ENCODE data around the gene STARD10.

The STARD10 gene

GRCh38 chr11:72786305-72787215 lies 7.3 kb downstream of the STARD10 start:
- no peaks in the 10 kb centered on the region for H4K20me1 ChIP-seq (ENCODE audit: insufficient read depth, low read length)
- TF ChIP-seq CTCF (IDR thresholded peaks at IDR 0.05; ENCODE audit: low read depth, low read length) (no peak), EZH2phosphoT487 (IDR thresholded peaks at IDR 0.05; ENCODE audit: low read depth) (no peak)
- H3K27ac ChIP-seq (ENCODE audit: low read length) = no peak overlapping the region
- H3K4me1 ChIP-seq (ENCODE audit: low read length) = peaks cover 20% of the 10 kb centered on the region
- no peaks in the 10 kb centered on the region for H3K36me3 ChIP-seq (replicated peaks; ENCODE audit: low read depth, low read length)
- no peak overlapping the region for H3K4me2 ChIP-seq (ENCODE audit: low read length)
- H3K79me2 ChIP-seq (ENCODE audit: low read length) = no peaks in the 10 kb centered on the region
- no peak overlapping the region for H2AFZ ChIP-seq (ENCODE audit: low read depth, low read length)
- H3K9ac ChIP-seq (ENCODE audit: low read length) = no peak overlapping the region
- H3K9me3 ChIP-seq (ENCODE audit: insufficient read depth, low read length) = no peaks in the 10 kb centered on the region
- H3K4me3 ChIP-seq (ENCODE audit: low read length) = no peak overlapping the region
- H3K27me3 ChIP-seq (ENCODE audit: low read depth, low read length) = no peaks in the 10 kb centered on the region

GRCh38 chr11:72784662-72785061 lies 9.2 kb downstream of the STARD10 start:
- H3K4me3 ChIP-seq (ENCODE audit: low read length) = no peak overlapping the region
- H3K9me3 ChIP-seq (ENCODE audit: insufficient read depth, low read length) = no peaks in the 10 kb centered on the region
- H3K27ac ChIP-seq (ENCODE audit: low read length) = no peak overlapping the region
- no peaks in the 10 kb centered on the region for H3K27me3 ChIP-seq (ENCODE audit: low read depth, low read length)
- no peaks in the 10 kb centered on the region for H3K79me2 ChIP-seq (ENCODE audit: low read length)
- no peak overlapping the region for H2AFZ ChIP-seq (ENCODE audit: low read depth, low read length)
- H3K4me2 ChIP-seq (ENCODE audit: low read length) = no peak overlapping the region
- TF ChIP-seq EZH2phosphoT487 (IDR thresholded peaks at IDR 0.05; ENCODE audit: low read depth) (no peak), CTCF (IDR thresholded peaks at IDR 0.05; ENCODE audit: low read depth, low read length) (no peak)
- no peak overlapping the region for H3K9ac ChIP-seq (ENCODE audit: low read length)
- H3K4me1 ChIP-seq (ENCODE audit: low read length) = peaks cover 23% of the 10 kb centered on the region
- H3K36me3 ChIP-seq (replicated peaks; ENCODE audit: low read depth, low read length) = no peaks in the 10 kb centered on the region
- no peaks in the 10 kb centered on the region for H4K20me1 ChIP-seq (ENCODE audit: insufficient read depth, low read length)

GRCh38 chr11:72783144-72783905 lies 10.5 kb downstream of the STARD10 start:
- Histone ChIP-seq H4K20me1 (ENCODE audit: insufficient read depth, low read length) (no peaks in the 10 kb centered on the region), H3K36me3 (replicated peaks; ENCODE audit: low read depth, low read length) (no peaks in the 10 kb centered on the region), H3K4me3 (ENCODE audit: low read length) (no peak overlapping the region), H3K4me2 (ENCODE audit: low read length) (no peak overlapping the region), H3K79me2 (ENCODE audit: low read length) (no peaks in the 10 kb centered on the region), H2AFZ (ENCODE audit: low read depth, low read length) (no peak overlapping the region), H3K9ac (ENCODE audit: low read length) (no peak overlapping the region), H3K4me1 (ENCODE audit: low read length) (peaks cover 23% of the 10 kb centered on the region), H3K9me3 (ENCODE audit: insufficient read depth, low read length) (no peaks in the 10 kb centered on the region), H3K27ac (ENCODE audit: low read length) (no peak overlapping the region), H3K27me3 (ENCODE audit: low read depth, low read length) (no peaks in the 10 kb centered on the region)
- TF ChIP-seq EZH2phosphoT487 (IDR thresholded peaks at IDR 0.05; ENCODE audit: low read depth) (no peak), CTCF (IDR thresholded peaks at IDR 0.05; ENCODE audit: low read depth, low read length) (no peak)
